Neuronal stem cell (in vitro differentiated cells): ENCODE results near the gene NOTO.

Experiments
- DNase-seq: peaks from one replicate; pipeline ENCODE4 v3.0.0-alpha.2; 2013; ENCODE audit warnings: low spot score
- H2AFZ ChIP-seq: one replicate; pipeline ENCODE4 v1.6.1; 2013; ENCODE audit warnings: mild to moderate bottlenecking, low read length, inconsistent platforms
- H2AK5ac ChIP-seq: 2 replicates; pipeline ENCODE4 v1.6.1; 2013; ENCODE audit warnings: low read depth, mild to moderate bottlenecking, inconsistent platforms, low read length, moderate library complexity, mixed read lengths
- H2BK120ac ChIP-seq: 2 replicates; pipeline ENCODE4 v1.6.1; 2013; ENCODE audit warnings: low read depth, mild to moderate bottlenecking, inconsistent platforms, low read length, moderate library complexity, mixed read lengths
- H2BK12ac ChIP-seq: one replicate; pipeline ENCODE4 v1.6.1; 2013; ENCODE audit warnings: low read length, inconsistent platforms
- H2BK15ac ChIP-seq: 2 replicates; pipeline ENCODE4 v1.6.1; 2013; ENCODE audit warnings: mild to moderate bottlenecking, low read length, inconsistent platforms, mixed read lengths
- H2BK5ac ChIP-seq: one replicate; pipeline ENCODE4 v1.6.1; 2013; ENCODE audit warnings: inconsistent platforms, mild to moderate bottlenecking, low read length, moderate library complexity
- H3K14ac ChIP-seq: one replicate; pipeline ENCODE4 v1.6.1; 2013; ENCODE audit warnings: low read length, inconsistent platforms
- H3K18ac ChIP-seq: 2 replicates; pipeline ENCODE4 v1.6.1; 2013; ENCODE audit warnings: low read length, inconsistent platforms
- H3K23ac ChIP-seq: 2 replicates; pipeline ENCODE4 v1.6.1; 2013; ENCODE audit warnings: low read depth, mild to moderate bottlenecking, mixed read lengths, low read length, inconsistent platforms; ENCODE audit not compliant: poor library complexity
- H3K27ac ChIP-seq: replicated peaks from 3 replicates; pipeline ENCODE4 v1.5.1; 2013; ENCODE audit warnings: low read length, inconsistent platforms
- H3K27me3 ChIP-seq, 3 experiments: 2 replicates each; pipeline ENCODE4 v1.6.1; 2013; ENCODE audit warnings: low read length in 3 of 3, mild to moderate bottlenecking in 2 of 3, inconsistent platforms in 1 of 3, low read depth in 1 of 3, mixed read lengths in 1 of 3, moderate library complexity in 1 of 3; ENCODE audit not compliant: control insufficient read depth in 3 of 3, insufficient read depth in 3 of 3
- H3K36me3 ChIP-seq, 2 donors: replicated peaks in 1 of 2; 2 replicates each; pipeline ENCODE4 v1.6.1; 2013; ENCODE audit warnings: low read length in 2 of 2; ENCODE audit not compliant: control insufficient read depth in 2 of 2, insufficient read depth in 2 of 2
- H3K4ac ChIP-seq: 2 replicates; pipeline ENCODE4 v1.6.1; 2013; ENCODE audit warnings: inconsistent platforms, mild to moderate bottlenecking, low read length, moderate library complexity
- H3K4me1 ChIP-seq, 2 donors: 1 replicate in 1 of 2; 2 replicates in 1 of 2; pipeline ENCODE4 v1.6.1; 2013; ENCODE audit warnings: low read length in 2 of 2, low read depth in 1 of 2; ENCODE audit not compliant: control insufficient read depth in 2 of 2, insufficient read depth in 1 of 2
- H3K4me2 ChIP-seq: one replicate; pipeline ENCODE4 v1.6.1; 2013; ENCODE audit warnings: mild to moderate bottlenecking, low read length, inconsistent platforms; ENCODE audit not compliant: insufficient read depth, poor library complexity, severe bottlenecking
- H3K4me3 ChIP-seq, 2 donors: 2 replicates each; pipeline ENCODE4 v1.5.1; 2013; ENCODE audit warnings: low read length in 2 of 2, mild to moderate bottlenecking in 2 of 2, inconsistent platforms in 1 of 2, moderate library complexity in 1 of 2
- H3K79me1 ChIP-seq: one replicate; pipeline ENCODE4 v1.6.1; 2013; ENCODE audit warnings: low read depth, mild to moderate bottlenecking, inconsistent platforms, low read length, moderate library complexity
- H3K9ac ChIP-seq: one replicate; pipeline ENCODE4 v1.6.1; 2013; ENCODE audit warnings: mild to moderate bottlenecking, low read depth, low read length, inconsistent platforms; ENCODE audit not compliant: poor library complexity
- H3K9me3 ChIP-seq, 2 donors: replicated peaks in 1 of 2; 2 replicates each; pipeline versions ENCODE3 to v1.6.1; 2013; ENCODE audit warnings: low read length in 2 of 2, mild to moderate bottlenecking in 2 of 2, inconsistent platforms in 1 of 2, low read depth in 1 of 2, mixed read lengths in 1 of 2, moderate library complexity in 1 of 2; ENCODE audit not compliant: control insufficient read depth in 2 of 2, insufficient read depth in 1 of 2
- H4K8ac ChIP-seq: one replicate; pipeline ENCODE4 v1.6.1; 2013; ENCODE audit warnings: low read depth, mild to moderate bottlenecking, inconsistent platforms, low read length, moderate library complexity
- H4K91ac ChIP-seq: one replicate; pipeline ENCODE4 v1.6.1; 2013; ENCODE audit warnings: low read length, low read depth, mild to moderate bottlenecking, inconsistent platforms; ENCODE audit not compliant: poor library complexity
- WGBS, 2 donors: extraction: QIAGEN DNeasy Blood & Tissue Kit; methylation state at CpG; one replicate each; pipeline ENCODE4 v1.1.7; 2013; ENCODE audit warnings: missing lambda C conversion rate in 2 of 2, mixed read lengths in 1 of 2; ENCODE audit not compliant: insufficient read length in 2 of 2, insufficient replicate concordance in 1 of 2; ENCODE audit errors: extremely low coverage in 2 of 2; 5-methylcytosine and 5-hydroxymethylcytosine counted together

Gene NOTO

GRCh38 chr2:73255907-73256617 is 53.7 kb downstream of the NOTO start:
- Histone ChIP-seq H2BK15ac (no peak overlapping the region), H3K27ac (no peak overlapping the region), H3K79me1 (no peaks in the 10 kb centered on the region), H3K4ac (no peak overlapping the region), H2BK12ac (no peak overlapping the region), H3K9ac (no peak overlapping the region), H4K8ac (no peak overlapping the region), H2AK5ac (no peak overlapping the region), H3K23ac (no peak overlapping the region), H3K14ac (no peak overlapping the region), H3K4me3 (no peak overlapping the region), H3K4me2 (no peak overlapping the region), H2BK120ac (no peak overlapping the region), H2BK5ac (no peak overlapping the region), H4K91ac (no peak overlapping the region), H3K27me3 (no peaks in the 10 kb centered on the region), H2AFZ (no peak overlapping the region), H3K4me1 (peaks cover 0 to 4% of the 10 kb centered on the region in 2 donors), H3K9me3 (no peaks in the 10 kb centered on the region), H3K36me3 (peaks cover 24 to 55% of the 10 kb centered on the region in 2 donors), H3K18ac (no peak overlapping the region)
- DNase-seq = no peak
- WGBS, 2 donors = no CpG with 5 or more reads among the region's 5 CpGs

- H3K4me1 ChIP-seq = peaks cover 0 to 4% of the 10 kb centered on the region in 2 donors
- WGBS, 2 donors = no CpG with 5 or more reads among the region's 1 CpG
- no peaks in the 10 kb centered on the region for H3K9me3 ChIP-seq
- no peak overlapping the region for H3K18ac ChIP-seq
- H3K4me3 ChIP-seq = no peak overlapping the region
- H3K36me3 ChIP-seq = peaks cover 20 to 50% of the 10 kb centered on the region in 2 donors
- no peak overlapping the region for H3K4ac ChIP-seq
- H4K91ac ChIP-seq = no peak overlapping the region
- no peak overlapping the region for H2BK15ac ChIP-seq
- no peaks in the 10 kb centered on the region for H3K79me1 ChIP-seq
- no peak overlapping the region for H3K14ac ChIP-seq
- no peaks in the 10 kb centered on the region for H3K27me3 ChIP-seq
- DNase-seq = no peak
- no peak overlapping the region for H2BK5ac ChIP-seq
- H2BK12ac ChIP-seq = no peak overlapping the region
- H3K23ac ChIP-seq = no peak overlapping the region
- H2AFZ ChIP-seq = no peak overlapping the region
- no peak overlapping the region for H3K9ac ChIP-seq
- no peak overlapping the region for H2AK5ac ChIP-seq
- no peak overlapping the region for H2BK120ac ChIP-seq
- no peak overlapping the region for H3K4me2 ChIP-seq
- H3K27ac ChIP-seq = no peak overlapping the region
- H4K8ac ChIP-seq = no peak overlapping the region
Observed at GRCh38 chr2:73256618-73256922, 54.2 kb downstream of the NOTO start.

- H2AK5ac ChIP-seq = no peak overlapping the region
- no peak overlapping the region for H3K4me2 ChIP-seq
- no CpG with 5 or more reads among the region's 2 CpGs for WGBS, 2 donors
- peaks cover 0 to 4% of the 10 kb centered on the region in 2 donors for H3K4me1 ChIP-seq
- no peak overlapping the region for H3K4me3 ChIP-seq
- no peak overlapping the region for H2BK15ac ChIP-seq
- DNase-seq = no peak
- H2AFZ ChIP-seq = no peak overlapping the region
- H4K91ac ChIP-seq = no peak overlapping the region
- H3K36me3 ChIP-seq = peaks cover 20 to 46% of the 10 kb centered on the region in 2 donors
- no peaks in the 10 kb centered on the region for H3K9me3 ChIP-seq
- H3K4ac ChIP-seq = no peak overlapping the region
- no peak overlapping the region for H3K23ac ChIP-seq
- no peak overlapping the region for H2BK12ac ChIP-seq
- no peaks in the 10 kb centered on the region for H3K27me3 ChIP-seq
- no peak overlapping the region for H3K18ac ChIP-seq
- H3K27ac ChIP-seq = no peak overlapping the region
- no peak overlapping the region for H3K9ac ChIP-seq
- no peaks in the 10 kb centered on the region for H3K79me1 ChIP-seq
- H4K8ac ChIP-seq = no peak overlapping the region
- H3K14ac ChIP-seq = no peak overlapping the region
- H2BK5ac ChIP-seq = no peak overlapping the region
- H2BK120ac ChIP-seq = no peak overlapping the region
Observed at GRCh38 chr2:73257021-73257420, 54.6 kb downstream of the NOTO start.

GRCh38 chr2:73257425-73258125 is 55.2 kb downstream of the NOTO start:
- Histone ChIP-seq H3K4ac (no peak overlapping the region), H2BK120ac (no peak overlapping the region), H3K4me3 (no peak overlapping the region), H3K27ac (no peak overlapping the region), H2BK15ac (no peak overlapping the region), H3K79me1 (no peaks in the 10 kb centered on the region), H4K91ac (no peak overlapping the region), H3K18ac (no peak overlapping the region), H3K14ac (no peak overlapping the region), H3K23ac (no peak overlapping the region), H2AK5ac (no peak overlapping the region), H2AFZ (no peak overlapping the region), H4K8ac (no peak overlapping the region), H3K9me3 (no peaks in the 10 kb centered on the region), H3K4me1 (peaks cover 0 to 4% of the 10 kb centered on the region in 2 donors), H3K27me3 (no peaks in the 10 kb centered on the region), H3K36me3 (peaks cover 16 to 41% of the 10 kb centered on the region in 2 donors), H3K9ac (no peak overlapping the region), H3K4me2 (no peak overlapping the region), H2BK5ac (no peak overlapping the region), H2BK12ac (no peak overlapping the region)
- no peak for DNase-seq
- WGBS, 2 donors = no CpG with 5 or more reads among the region's 10 CpGs
